Panc1 (cell line): ENCODE measurements around the gene ANKMY1. TPM values are rescaled to one million over a fixed set of nuclear protein-coding genes. Genes with fewer than 3 reads are reported as not detected.

Experiments
- ATAC-seq: fragments of 200-7000 bp; cut with Tn5 transposase; 2 replicates; pipeline ENCODE4 v1.9.1; 2020; ENCODE audit warnings: mild to moderate bottlenecking, moderate library complexity
- BruUV-seq: library from RNA; stranded (reverse); fragments of 400-500 nt; replicated peaks from 2 replicates; lab custom pipeline; 2021; lab: Mats Ljungman, UMichigan
- CTCF ChIA-PET: fragments of 300-600 bp; sonication (Branson Sonifier 250); formaldehyde crosslinking; loops from one replicate; lab custom pipeline; 2022; ENCODE audit warnings: antibody characterized with exemption; lab: Charles Lee
- POLR2A ChIA-PET: fragments of 300-600 bp; sonication (Branson Sonifier 250); formaldehyde crosslinking; loops from one replicate; lab custom pipeline; 2022; ENCODE audit warnings: antibody characterized with exemption; lab: Charles Lee
- DNase-seq: peaks from one replicate; pipeline ENCODE4 v3.0.0-alpha.2; 2010; ENCODE audit warnings: low read depth, low spot score
- H3K27ac ChIP-seq: 2 replicates; pipeline ENCODE4 v1.5.1; 2011; ENCODE audit warnings: mild to moderate bottlenecking, low read length, inconsistent platforms
- H3K27me3 ChIP-seq: fragments of 200-500 bp; sonication (Bioruptor generic); 2 replicates; pipeline ENCODE4 v1.6.0; 2014; ENCODE audit warnings: low read length, inconsistent platforms; ENCODE audit not compliant: control insufficient read depth, insufficient read depth
- H3K36me3 ChIP-seq: fragments of 200-500 bp; sonication (Bioruptor generic); 2 replicates; pipeline ENCODE4 v1.5.1; 2014; ENCODE audit warnings: inconsistent platforms, mild to moderate bottlenecking, low read length, moderate library complexity; ENCODE audit not compliant: control insufficient read depth, insufficient read depth
- H3K4me1 ChIP-seq: 2 replicates; pipeline ENCODE4 v1.5.1; 2011; ENCODE audit warnings: inconsistent platforms, mild to moderate bottlenecking, low read length, moderate library complexity; ENCODE audit not compliant: control insufficient read depth, insufficient read depth
- H3K4me3 ChIP-seq, 2 experiments: 2 replicates each; pipeline ENCODE4 v1.5.1; 2011 to 2012; ENCODE audit warnings: low read depth in 2 of 2, low read length in 2 of 2, mild to moderate bottlenecking in 2 of 2, inconsistent platforms in 1 of 2, moderate library complexity in 1 of 2
- H3K9me3 ChIP-seq: fragments of 200-500 bp; sonication (Bioruptor generic); 2 replicates; pipeline ENCODE4 v1.5.1; 2014; ENCODE audit warnings: low read depth, mild to moderate bottlenecking, inconsistent platforms, low read length, moderate library complexity; ENCODE audit not compliant: control insufficient read depth, insufficient read depth
- POLR2AphosphoS5 ChIP-seq: IDR thresholded peaks from 2 replicates; pipeline ENCODE4 v1.6.1; 2012; ENCODE audit warnings: mild to moderate bottlenecking, low read depth, low read length, moderate library complexity
- SIN3A ChIP-seq: IDR thresholded peaks from 2 replicates; pipeline ENCODE4 v1.6.1; 2012; ENCODE audit warnings: low read depth, mild to moderate bottlenecking, low read length, moderate library complexity, borderline replicate concordance; ENCODE audit not compliant: insufficient read depth
- TCF7L2 ChIP-seq: IDR thresholded peaks from 2 replicates; pipeline ENCODE4 v1.6.1; 2011; ENCODE audit warnings: mild to moderate bottlenecking, low read depth, low read length, inconsistent platforms
- in situ Hi-C: cut with HindIII; loops from 2 replicates; pipeline ENCODE4 v1.10.0; 2016; ENCODE audit warnings: low sequenced_read_pairs, low pct_unique_long_range_greater_than_20kb
- intact Hi-C: fragments of 100-400 bp; cut with micrococcal nuclease; formaldehyde crosslinking; loops from one replicate; pipeline ENCODE4 v1.10.0; 2022; ENCODE audit not compliant: unreplicated experiment
- total RNA-seq: library from RNA; stranded (reverse); gene quantifications from one replicate; pipeline ENCODE4 v1.2.1, GENCODE V29; 2021; ENCODE audit not compliant: unreplicated experiment
- TF ChIP-seq, protein P1 (sequence below): fragments of 450-650 bp; IDR thresholded peaks from 2 replicates; pipeline ENCODE4 v1.5.1; 2017; ENCODE audit warnings: mild to moderate bottlenecking
- TF ChIP-seq, protein P2 (sequence below), 2 experiments: IDR thresholded peaks; 2 replicates each; pipeline ENCODE4 v1.6.1; 2011 to 2012; ENCODE audit warnings: low read depth in 2 of 2, control low read depth in 1 of 2, low read length in 1 of 2, mild to moderate bottlenecking in 1 of 2, moderate library complexity in 1 of 2; ENCODE audit not compliant: insufficient read depth in 1 of 2

The ANKMY1 gene
- total RNA-seq, 1 experiment from 2014 or later = 19.5 TPM

DNA sequence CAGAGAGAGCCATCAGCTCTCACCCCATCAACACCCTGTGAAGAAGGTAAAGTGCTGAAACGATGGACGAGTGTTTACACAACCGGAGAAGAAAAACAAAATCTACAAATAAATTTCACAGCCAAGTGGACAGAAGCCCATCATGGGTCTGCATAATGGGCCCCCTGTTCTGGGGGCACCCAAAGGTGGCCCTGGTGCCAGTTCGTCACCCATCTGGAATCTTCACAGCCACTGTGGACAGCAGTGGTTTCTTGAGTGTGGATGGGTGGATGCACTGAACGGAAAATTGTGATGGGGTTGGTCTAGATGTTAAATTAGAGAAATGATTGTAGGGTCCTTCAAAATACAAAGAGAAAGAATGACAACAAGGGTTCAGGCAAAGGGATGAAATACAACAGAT is 38.8 kb downstream of the ANKMY1 start:
- DNase-seq (no peak), ATAC-seq (no peak)
- in situ Hi-C loops = no loop called here
- no peaks in the 10 kb centered on the region for H3K4me1 ChIP-seq
- TF ChIP-seq POLR2AphosphoS5 = no peak
- H3K27ac ChIP-seq = no peak overlapping the region
- BruUV-seq = no TSS peak
- H3K9me3 ChIP-seq = no peaks in the 10 kb centered on the region
- CTCF ChIA-PET = no interaction called here
- POLR2A ChIA-PET = no interaction called here
- intact Hi-C loops = no loop called here
- no peaks in the 10 kb centered on the region for H3K27me3 ChIP-seq
- no peak overlapping the region for H3K4me3 ChIP-seq
- no peaks in the 10 kb centered on the region for H3K36me3 ChIP-seq

DNA sequence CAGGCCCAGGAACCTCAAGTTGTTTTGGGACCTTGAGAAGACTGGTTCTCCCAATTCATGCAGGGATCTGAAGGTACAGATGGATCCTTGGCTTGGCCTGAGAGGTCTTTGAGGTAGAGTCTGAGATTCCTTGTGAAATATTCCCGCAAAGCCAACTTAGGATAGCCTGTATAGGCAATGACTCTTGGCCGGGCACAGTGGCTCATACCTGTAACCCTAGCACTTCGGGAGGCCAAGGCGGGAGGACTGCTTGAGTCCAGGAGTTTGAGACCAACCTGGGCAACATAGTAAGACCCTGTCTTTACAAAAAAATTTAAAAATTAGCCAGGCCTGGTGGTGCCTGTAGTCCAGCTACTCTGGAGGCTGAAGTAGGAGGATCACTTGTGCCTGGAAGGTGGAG is 40.4 kb downstream of the ANKMY1 start:
- in situ Hi-C loops (no loop called here), intact Hi-C loops (no loop called here)
- no peak overlapping the region for H3K4me3 ChIP-seq
- no peaks in the 10 kb centered on the region for H3K9me3 ChIP-seq
- H3K4me1 ChIP-seq = no peaks in the 10 kb centered on the region
- POLR2A ChIA-PET = no interaction called here
- DNase-seq = no peak
- H3K27ac ChIP-seq = no peak overlapping the region
- TF ChIP-seq, protein P1, sequence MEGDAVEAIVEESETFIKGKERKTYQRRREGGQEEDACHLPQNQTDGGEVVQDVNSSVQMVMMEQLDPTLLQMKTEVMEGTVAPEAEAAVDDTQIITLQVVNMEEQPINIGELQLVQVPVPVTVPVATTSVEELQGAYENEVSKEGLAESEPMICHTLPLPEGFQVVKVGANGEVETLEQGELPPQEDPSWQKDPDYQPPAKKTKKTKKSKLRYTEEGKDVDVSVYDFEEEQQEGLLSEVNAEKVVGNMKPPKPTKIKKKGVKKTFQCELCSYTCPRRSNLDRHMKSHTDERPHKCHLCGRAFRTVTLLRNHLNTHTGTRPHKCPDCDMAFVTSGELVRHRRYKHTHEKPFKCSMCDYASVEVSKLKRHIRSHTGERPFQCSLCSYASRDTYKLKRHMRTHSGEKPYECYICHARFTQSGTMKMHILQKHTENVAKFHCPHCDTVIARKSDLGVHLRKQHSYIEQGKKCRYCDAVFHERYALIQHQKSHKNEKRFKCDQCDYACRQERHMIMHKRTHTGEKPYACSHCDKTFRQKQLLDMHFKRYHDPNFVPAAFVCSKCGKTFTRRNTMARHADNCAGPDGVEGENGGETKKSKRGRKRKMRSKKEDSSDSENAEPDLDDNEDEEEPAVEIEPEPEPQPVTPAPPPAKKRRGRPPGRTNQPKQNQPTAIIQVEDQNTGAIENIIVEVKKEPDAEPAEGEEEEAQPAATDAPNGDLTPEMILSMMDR = no peak
- no peak for TF ChIP-seq POLR2AphosphoS5
- no peak for TF ChIP-seq SIN3A
- no peak for TF ChIP-seq TCF7L2
- TF ChIP-seq, protein P2, sequence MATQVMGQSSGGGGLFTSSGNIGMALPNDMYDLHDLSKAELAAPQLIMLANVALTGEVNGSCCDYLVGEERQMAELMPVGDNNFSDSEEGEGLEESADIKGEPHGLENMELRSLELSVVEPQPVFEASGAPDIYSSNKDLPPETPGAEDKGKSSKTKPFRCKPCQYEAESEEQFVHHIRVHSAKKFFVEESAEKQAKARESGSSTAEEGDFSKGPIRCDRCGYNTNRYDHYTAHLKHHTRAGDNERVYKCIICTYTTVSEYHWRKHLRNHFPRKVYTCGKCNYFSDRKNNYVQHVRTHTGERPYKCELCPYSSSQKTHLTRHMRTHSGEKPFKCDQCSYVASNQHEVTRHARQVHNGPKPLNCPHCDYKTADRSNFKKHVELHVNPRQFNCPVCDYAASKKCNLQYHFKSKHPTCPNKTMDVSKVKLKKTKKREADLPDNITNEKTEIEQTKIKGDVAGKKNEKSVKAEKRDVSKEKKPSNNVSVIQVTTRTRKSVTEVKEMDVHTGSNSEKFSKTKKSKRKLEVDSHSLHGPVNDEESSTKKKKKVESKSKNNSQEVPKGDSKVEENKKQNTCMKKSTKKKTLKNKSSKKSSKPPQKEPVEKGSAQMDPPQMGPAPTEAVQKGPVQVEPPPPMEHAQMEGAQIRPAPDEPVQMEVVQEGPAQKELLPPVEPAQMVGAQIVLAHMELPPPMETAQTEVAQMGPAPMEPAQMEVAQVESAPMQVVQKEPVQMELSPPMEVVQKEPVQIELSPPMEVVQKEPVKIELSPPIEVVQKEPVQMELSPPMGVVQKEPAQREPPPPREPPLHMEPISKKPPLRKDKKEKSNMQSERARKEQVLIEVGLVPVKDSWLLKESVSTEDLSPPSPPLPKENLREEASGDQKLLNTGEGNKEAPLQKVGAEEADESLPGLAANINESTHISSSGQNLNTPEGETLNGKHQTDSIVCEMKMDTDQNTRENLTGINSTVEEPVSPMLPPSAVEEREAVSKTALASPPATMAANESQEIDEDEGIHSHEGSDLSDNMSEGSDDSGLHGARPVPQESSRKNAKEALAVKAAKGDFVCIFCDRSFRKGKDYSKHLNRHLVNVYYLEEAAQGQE (IDR thresholded peaks at IDR 0.05; ENCODE audit: insufficient read depth in 1 of 2, low read depth in 2 of 2, low read length in 1 of 2) = no peak
- no peaks in the 10 kb centered on the region for H3K36me3 ChIP-seq
- BruUV-seq = no TSS peak
- CTCF ChIA-PET = no interaction called here
- H3K27me3 ChIP-seq = no peaks in the 10 kb centered on the region
- ATAC-seq = no peak

DNA sequence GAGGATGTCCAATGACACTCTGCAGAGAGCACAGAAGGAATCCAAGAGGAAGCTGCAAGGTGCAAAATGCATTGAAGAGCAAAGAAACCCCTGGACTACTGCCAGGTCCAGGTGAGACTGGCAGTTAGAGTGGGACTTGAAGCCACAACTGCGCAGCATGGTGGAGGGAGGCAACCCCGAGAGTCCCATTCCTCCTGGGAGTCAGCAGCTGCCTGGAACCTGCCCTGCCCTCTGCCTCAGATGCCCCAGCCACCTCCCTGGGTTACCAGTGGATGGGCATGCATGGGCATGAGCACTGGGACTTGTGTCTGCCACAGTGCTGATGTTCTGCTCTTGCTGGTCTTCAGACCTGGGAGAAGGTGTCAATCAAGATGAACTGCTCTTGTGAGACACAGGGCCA is 43.2 kb downstream of the ANKMY1 start:
- no TSS peak for BruUV-seq
- no peak for ATAC-seq
- Histone ChIP-seq H3K27me3 (no peaks in the 10 kb centered on the region), H3K4me3 (no peak overlapping the region), H3K27ac (no peak overlapping the region), H3K36me3 (no peaks in the 10 kb centered on the region), H3K4me1 (no peaks in the 10 kb centered on the region), H3K9me3 (no peaks in the 10 kb centered on the region)
- in situ Hi-C loops = no loop called here
- TF ChIP-seq TCF7L2 (no peak), POLR2AphosphoS5 (no peak), SIN3A (no peak)
- TF ChIP-seq, protein P1 = no peak
- TF ChIP-seq, protein P2 (IDR thresholded peaks at IDR 0.05; ENCODE audit: insufficient read depth in 1 of 2, low read depth in 2 of 2, low read length in 1 of 2) = no peak
- POLR2A ChIA-PET = no interaction called here
- CTCF ChIA-PET = interaction anchor here (1.1 to 1.3 kb wide), 2 partner anchors 19 to 42 kb away, joined by 3 to 4 read pairs; no protein-coding TSS in a partner anchor
- DNase-seq = no peak
- intact Hi-C loops = loop anchor here (5.0 kb wide), 1 partner anchor 43 kb away; the partner anchor contains the start of gene ANKMY1
